Stimulated activated CD4-positive, alpha-beta T cell treated with anti-CD3 and anti-CD28 coated beads, TNF-alpha, amount 100 ng/mL, for 1 hour (primary cell): ENCODE measurements around the gene NAPB.
"Not testable (repeated sequence)": the region's sequence is repeated elsewhere in the genome, so short reads cannot be mapped to it uniquely, and the experiment has no call there.

Experiments
- DNase-seq, 3 donors: peaks; one replicate each; pipeline ENCODE4 v3.0.0-alpha.2; 2020; ENCODE audit warnings: low read depth in 3 of 3, low spot score in 1 of 3

Gene NAPB

DNA sequence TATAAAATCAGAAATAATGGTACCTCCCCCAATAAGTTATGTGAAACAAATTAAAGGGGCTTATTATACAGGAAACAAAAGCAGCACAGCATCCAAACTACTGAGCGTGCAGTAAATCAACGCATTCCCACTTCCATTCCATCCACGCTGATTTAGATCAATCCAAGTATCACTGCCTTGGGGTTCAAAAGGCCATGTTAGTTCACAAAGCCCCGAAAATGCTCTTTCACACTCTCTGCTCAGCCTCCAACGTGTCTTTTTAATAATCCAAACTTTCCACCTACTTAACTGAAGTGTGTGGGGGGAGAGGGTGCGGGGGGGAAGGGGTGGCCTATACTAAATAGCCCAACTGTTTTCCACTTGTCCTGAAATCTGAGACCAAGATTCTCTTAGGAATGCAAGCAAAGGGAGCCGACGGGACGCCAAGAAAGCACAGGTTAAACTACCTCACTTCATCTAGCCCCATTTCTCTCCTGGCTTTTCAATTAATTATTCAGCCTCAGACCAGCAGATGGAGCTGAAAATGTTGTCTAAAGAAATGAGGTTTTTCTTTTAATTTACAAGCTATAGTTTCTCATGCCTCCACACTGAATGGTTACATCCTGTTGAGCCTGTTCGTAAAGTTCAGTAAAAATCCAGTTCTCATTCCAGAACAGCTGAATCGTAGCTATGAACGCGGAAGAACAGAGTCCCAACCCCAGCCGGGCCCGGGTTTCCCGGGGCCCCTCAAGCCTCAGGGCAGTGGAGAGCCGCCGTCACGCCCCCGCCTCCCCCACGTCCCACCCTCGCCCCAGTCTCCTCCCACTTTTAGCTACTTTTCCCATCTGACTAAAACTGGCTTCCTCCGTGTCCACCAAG, 71.7 kb downstream of the NAPB start:
- peak; percentile 37 to 61 (median 58) for DNase-seq

DNA sequence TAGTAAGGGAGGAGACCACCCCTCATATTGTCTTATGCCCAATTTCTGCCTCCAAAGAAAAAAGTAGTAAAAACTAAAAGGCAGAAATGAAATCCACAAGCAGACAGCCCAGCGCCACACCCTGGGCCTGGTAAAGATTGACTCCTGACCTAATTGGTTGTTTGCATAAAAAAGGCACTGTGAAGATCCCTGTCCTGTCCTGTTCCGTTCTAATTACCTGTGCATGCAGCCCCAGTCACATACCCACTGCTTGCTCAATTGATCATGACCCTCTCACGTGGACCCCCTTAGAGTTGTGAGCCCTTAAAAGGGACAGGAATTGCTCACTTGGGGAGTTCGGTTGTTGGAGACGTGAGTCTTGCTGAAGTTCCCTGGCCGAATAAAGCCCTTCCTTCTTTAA, 72.8 kb downstream of the NAPB start:
- not testable (repeated sequence) for DNase-seq

GRCh38 chr20:23347791-23348190, 73.5 kb downstream of the NAPB start:
- DNase-seq: no peak

DNA sequence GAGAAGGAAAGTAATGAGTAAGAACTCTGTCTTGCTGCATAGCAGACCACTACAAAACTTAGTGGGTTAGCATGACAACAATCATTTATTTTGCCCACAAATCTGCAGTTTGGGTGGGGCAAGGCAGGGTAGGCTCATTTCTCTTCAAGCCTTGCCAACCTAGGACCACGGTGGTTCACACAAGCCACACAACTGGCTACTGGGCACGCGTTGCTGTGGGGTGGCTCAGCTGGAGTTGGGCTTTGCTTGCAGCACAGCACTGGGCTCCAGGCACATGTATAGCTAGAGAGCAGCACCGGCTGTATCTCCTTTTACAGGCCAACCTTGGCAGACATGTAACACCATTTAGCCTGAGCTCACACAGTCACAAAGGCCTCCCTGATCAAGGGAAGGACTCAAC, 75.3 kb downstream of the NAPB start:
- no peak for DNase-seq

DNA sequence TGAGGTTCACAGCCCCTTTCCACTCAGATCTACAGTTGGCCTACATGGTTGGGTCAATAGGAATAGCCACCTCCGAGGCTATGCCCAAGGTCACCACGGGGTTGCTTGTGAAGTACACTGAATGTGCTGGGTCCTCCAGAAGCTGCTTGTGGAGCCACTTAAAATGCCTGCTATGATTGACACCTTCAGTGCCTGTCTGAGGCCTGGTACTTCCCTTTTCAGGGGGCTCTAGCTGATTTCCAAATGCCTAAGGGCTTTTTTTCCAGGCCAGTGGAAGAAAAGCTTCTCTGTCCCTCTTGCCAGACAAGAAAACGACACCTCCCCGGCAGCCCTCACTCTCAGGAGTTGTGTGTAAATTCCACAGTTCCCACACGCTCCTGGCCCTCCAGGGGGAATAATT, 77.0 kb downstream of the NAPB start:
- no peak for DNase-seq

- DNase-seq: no peak
These were observed 77.7 kb downstream of the NAPB start for GRCh38 chr20:23343590-23343989.

- no peak for DNase-seq
These were observed 80.2 kb downstream of the NAPB start for GRCh38 chr20:23341073-23341472.

- DNase-seq: no peak
These were observed 80.8 kb downstream of the NAPB start for GRCh38 chr20:23340524-23340923.

DNA sequence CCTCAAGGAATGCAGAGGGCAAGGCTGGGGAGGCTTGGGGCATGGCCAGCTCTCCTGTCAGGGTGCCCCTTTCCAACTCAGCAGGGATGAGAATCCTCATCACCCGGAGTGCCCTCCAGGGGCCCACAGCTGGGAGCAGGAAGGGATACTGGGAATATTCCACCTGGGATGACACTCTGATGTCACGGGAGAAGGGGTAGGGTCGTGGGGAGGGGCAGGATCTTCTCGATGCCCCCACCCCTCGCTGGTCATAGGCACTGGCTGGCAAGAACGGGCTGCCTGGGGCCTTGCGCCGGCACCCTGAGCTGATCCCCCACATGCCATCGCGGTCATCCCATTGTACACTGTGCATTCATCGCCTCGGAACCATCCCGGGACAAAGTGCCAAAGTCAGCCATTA, 81.3 kb downstream of the NAPB start:
- DNase-seq: no peak

DNA sequence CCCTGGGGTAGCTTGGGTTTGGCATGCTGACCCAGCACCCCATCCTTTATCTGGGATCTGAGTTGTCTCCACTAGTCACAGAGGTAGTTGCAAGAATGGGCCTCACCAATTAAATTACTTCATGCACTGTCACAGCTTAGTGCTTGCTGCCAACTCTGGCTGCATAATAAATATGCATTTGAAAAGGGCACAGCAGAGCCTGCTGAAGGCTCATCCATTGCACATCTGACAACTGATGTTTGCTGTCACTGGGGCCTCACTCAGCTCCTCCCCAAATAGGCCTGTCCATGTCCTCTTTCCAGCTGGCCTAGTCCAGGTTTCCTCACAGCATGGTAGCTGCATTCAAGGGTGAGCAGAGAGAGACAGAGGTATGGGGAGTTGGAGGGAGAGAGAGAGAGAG, 84.0 kb downstream of the NAPB start:
- no peak for DNase-seq

GRCh38 chr20:23336476-23336875, 84.8 kb downstream of the NAPB start:
- DNase-seq: no peak

DNA sequence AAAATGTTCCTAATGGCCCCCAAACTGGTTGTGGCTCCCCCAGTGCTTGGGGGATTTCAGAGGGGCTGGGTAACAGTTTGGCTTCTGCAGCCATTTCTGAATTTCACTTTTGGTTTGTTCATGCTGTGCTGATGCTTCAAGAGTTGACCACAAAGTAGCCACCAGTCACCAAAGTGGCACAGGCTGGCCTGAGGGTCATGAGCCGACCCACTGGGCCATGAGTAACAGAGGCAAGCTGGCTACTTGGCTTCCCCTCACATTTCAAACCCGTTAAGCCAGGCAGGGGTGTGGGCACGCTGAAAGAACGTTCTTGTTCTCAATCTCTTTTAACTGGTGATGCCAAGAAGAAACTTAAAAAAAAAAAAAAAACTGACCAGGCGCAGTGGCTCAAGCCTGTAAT, 85.8 kb downstream of the NAPB start:
- no peak for DNase-seq

DNA sequence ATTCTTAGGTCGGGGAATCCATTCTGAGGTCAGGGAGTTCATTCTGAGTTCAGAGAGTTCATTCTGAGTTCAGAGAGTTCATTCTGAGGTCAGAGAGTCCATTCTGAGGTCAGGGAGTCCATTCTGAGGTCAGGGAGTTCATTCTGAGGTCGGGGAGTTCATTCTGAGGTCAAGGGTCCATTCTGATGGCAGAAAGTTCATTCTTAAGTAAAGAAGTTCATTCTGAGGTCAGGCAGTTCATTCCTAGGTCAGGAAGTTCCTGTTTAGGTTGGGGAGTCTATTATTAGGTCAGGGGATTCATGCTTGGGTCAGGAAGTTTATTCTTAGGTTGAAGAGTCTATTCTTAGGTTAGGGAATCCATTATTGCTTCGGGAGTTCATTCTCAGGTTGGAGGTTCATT, 87.2 kb downstream of the NAPB start:
- DNase-seq: no peak

DNA sequence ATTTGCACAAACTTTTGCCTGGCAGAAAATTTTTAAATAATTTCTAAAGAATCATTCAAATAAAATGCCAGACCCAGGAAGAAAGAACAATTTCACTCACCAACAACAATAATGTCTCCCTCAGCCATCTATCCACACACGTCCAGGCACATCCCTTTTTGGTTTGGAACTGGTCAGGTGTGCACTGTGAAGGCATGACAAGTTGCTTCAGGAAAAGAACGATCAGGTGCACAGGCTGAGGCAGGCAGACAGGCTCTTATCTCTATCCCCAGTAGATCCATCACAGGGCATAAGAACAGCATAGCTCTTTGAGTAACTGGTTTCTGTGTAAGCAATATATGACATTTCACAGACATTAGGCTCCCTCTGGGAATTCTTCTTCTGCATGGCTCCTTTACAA, 88.8 kb downstream of the NAPB start:
- DNase-seq: no peak

GRCh38 chr20:23331450-23332350, 89.6 kb downstream of the NAPB start:
- DNase-seq: no peak

DNA sequence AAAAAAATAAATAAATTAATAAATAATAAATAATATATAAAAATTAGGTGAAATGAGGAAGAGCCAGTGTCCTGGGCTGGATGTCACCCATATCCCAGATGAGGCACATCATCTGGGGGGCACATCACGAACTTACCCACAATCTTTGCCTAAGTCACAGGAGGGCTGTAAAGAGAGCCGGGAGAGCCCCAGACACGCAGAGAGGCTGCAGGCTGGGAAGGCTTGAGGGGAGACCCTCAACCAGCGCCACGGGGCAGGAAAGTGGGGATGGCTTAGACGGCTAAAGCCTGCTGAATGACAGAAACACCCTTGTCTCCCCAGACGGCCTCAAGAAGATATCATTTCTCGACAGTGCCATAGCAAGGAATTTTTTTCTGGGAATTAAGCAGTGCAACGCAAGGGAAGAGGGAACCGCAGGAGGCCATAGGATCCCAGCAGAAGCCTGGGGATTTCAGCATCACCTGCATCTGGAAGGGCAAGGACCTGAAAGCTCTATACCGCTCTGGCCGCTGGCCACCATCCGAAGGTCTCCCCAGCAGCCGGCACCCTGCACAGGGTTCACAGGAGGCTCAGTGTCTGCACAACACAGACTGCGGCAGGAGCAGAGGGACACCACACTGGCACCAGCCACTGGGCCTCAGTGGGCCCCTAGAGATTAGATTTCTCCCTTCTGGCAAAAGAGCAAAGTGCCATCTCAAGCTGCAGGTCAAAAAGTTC, 93.5 kb downstream of the NAPB start:
- DNase-seq: no peak

DNA sequence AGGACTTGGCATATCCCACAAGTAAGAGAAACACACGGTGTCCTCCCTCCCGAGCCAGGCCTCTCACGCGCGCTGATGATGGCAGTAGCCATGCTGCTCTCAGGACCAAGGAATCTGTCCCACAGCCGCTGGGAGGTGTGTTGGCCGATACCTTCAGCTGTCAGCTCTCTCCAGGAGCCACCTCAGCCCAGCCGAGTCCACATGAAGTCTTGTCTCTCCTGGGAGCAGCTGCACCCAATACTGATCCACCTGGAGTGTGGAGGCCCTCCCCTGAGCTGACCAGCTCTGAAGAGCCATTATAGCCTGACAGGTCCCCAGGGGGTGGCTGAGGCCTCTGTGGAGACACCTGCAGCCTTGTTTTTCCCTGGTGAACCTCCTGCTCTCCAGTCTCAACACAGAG, 94.5 kb downstream of the NAPB start:
- no peak for DNase-seq

DNA sequence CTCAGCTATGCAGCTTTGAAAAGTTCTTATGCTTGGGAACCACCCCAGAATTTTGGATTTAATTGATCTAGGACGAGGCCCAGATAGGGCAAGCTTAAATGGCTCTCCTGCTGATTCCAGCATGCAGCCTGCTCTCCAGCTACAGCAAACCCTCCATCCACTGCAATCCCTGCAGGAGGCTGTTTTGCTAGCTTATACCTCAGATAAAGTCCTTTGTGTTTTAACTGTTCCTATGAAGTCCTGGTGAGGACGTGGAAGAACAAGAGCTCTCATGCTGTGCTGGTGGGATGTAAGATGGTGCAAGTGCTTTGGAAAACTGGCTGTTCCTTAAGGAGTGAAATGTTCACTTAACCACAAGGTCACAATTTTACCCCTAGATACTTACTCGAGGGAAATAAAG, 96.2 kb downstream of the NAPB start:
- no peak for DNase-seq
